Liver (tissue), 9 donors: ENCODE measurements around the gene GIT2. TPM values are rescaled to one million over a fixed set of nuclear protein-coding genes. Genes with fewer than 3 reads are reported as not detected.

Experiments used
- DNase-seq: peaks from one replicate; pipeline ENCODE4 v3.0.0-alpha.2; 2017; ENCODE audit warnings: low spot score
- H3K27ac ChIP-seq, 2 donors: one replicate each; pipeline ENCODE4 v1.7.0; 2013; ENCODE audit warnings: inconsistent platforms in 2 of 2, low read length in 2 of 2, control low read depth in 1 of 2, low read depth in 1 of 2, mild to moderate bottlenecking in 1 of 2
- H3K27me3 ChIP-seq, 4 donors: one replicate each; pipeline versions ENCODE4 v1.6.1 to v1.7.0; 2013; ENCODE audit warnings: low read length in 3 of 4, inconsistent platforms in 1 of 4, mild to moderate bottlenecking in 1 of 4, moderate library complexity in 1 of 4; ENCODE audit not compliant: control insufficient read depth in 4 of 4, insufficient read depth in 4 of 4
- H3K36me3 ChIP-seq, 4 donors: one replicate each; pipeline versions ENCODE4 v1.6.1 to v1.7.0; 2013; ENCODE audit warnings: low read length in 3 of 4, mild to moderate bottlenecking in 3 of 4, low read depth in 1 of 4, moderate library complexity in 1 of 4; ENCODE audit not compliant: control insufficient read depth in 4 of 4, insufficient read depth in 3 of 4
- H3K4me1 ChIP-seq, 4 donors: one replicate each; pipeline versions ENCODE4 v1.6.1 to v1.7.0; 2013; ENCODE audit warnings: low read length in 3 of 4, mild to moderate bottlenecking in 3 of 4, moderate library complexity in 1 of 4; ENCODE audit not compliant: control insufficient read depth in 4 of 4, insufficient read depth in 4 of 4
- H3K4me3 ChIP-seq, 3 donors: one replicate each; pipeline versions ENCODE4 v1.6.1 to v1.7.0; 2013; ENCODE audit warnings: low read length in 3 of 3, control low read depth in 1 of 3, low read depth in 1 of 3, mild to moderate bottlenecking in 1 of 3
- H3K9ac ChIP-seq, 2 donors: one replicate each; pipeline ENCODE4 v1.7.0; 2013; ENCODE audit warnings: low read length in 2 of 2, mild to moderate bottlenecking in 2 of 2, moderate library complexity in 2 of 2, control low read depth in 1 of 2, low read depth in 1 of 2
- H3K9me3 ChIP-seq, 4 donors: one replicate each; pipeline versions ENCODE4 v1.6.1 to v1.7.0; 2013; ENCODE audit warnings: low read length in 3 of 4; ENCODE audit not compliant: control insufficient read depth in 4 of 4
- ATF3 ChIP-seq: IDR thresholded peaks from 2 replicates; pipeline ENCODE4 v1.6.1; 2016; ENCODE audit warnings: antibody characterized with exemption
- CTCF ChIP-seq: fragments of 150-350 bp; IDR thresholded peaks from 2 replicates; pipeline ENCODE4 v1.5.1; 2017; ENCODE audit warnings: improper control_type of control experiment, low read depth, low read length; ENCODE audit not compliant: missing input control
- EGR1 ChIP-seq, 2 donors: IDR thresholded peaks; 2 replicates each; pipeline ENCODE4 v1.6.1; 2016 to 2018; ENCODE audit warnings: antibody characterized with exemption in 2 of 2, low read depth in 2 of 2
- FOXA1 ChIP-seq: IDR thresholded peaks from 2 replicates; pipeline ENCODE4 v1.6.1; 2016; ENCODE audit warnings: antibody characterized with exemption
- FOXA2 ChIP-seq: IDR thresholded peaks from 2 replicates; pipeline ENCODE4 v1.6.1; 2016; ENCODE audit warnings: antibody characterized with exemption
- GABPA ChIP-seq, 2 donors: IDR thresholded peaks in 1 of 2; conservative IDR thresholded peaks in 1 of 2; 2 replicates each; pipeline ENCODE4 v1.6.1; 2016; ENCODE audit warnings: antibody characterized with exemption in 2 of 2, mild to moderate bottlenecking in 1 of 2, moderate library complexity in 1 of 2
- HNF4G ChIP-seq: IDR thresholded peaks from 2 replicates; pipeline ENCODE4 v1.6.1; 2016; ENCODE audit warnings: antibody characterized with exemption
- JUND ChIP-seq, 2 donors: IDR thresholded peaks; 2 replicates each; pipeline ENCODE4 v1.6.1; 2016; ENCODE audit warnings: antibody characterized with exemption in 2 of 2
- MAX ChIP-seq: IDR thresholded peaks from 2 replicates; pipeline ENCODE4 v1.6.1; 2016; ENCODE audit warnings: antibody characterized with exemption
- NR2F2 ChIP-seq: IDR thresholded peaks from 2 replicates; pipeline ENCODE4 v1.6.1; 2016; ENCODE audit warnings: antibody characterized with exemption
- RAD21 ChIP-seq, 2 donors: IDR thresholded peaks; 2 replicates each; pipeline ENCODE4 v1.6.1; 2016; ENCODE audit warnings: antibody characterized with exemption in 2 of 2, mild to moderate bottlenecking in 2 of 2
- REST ChIP-seq: IDR thresholded peaks from 2 replicates; pipeline ENCODE4 v1.6.1; 2016; ENCODE audit warnings: antibody characterized with exemption, mild to moderate bottlenecking
- TAF1 ChIP-seq: conservative IDR thresholded peaks from 2 replicates; pipeline ENCODE4 v1.6.1; 2016; ENCODE audit warnings: antibody characterized with exemption, mild to moderate bottlenecking
- YY1 ChIP-seq: IDR thresholded peaks from 2 replicates; pipeline ENCODE4 v1.6.1; 2016; ENCODE audit warnings: antibody characterized with exemption, mild to moderate bottlenecking
- ZBTB33 ChIP-seq: IDR thresholded peaks from 2 replicates; pipeline ENCODE4 v1.6.1; 2016; ENCODE audit warnings: antibody characterized with exemption
- WGBS: extraction: QIAGEN DNeasy Blood & Tissue Kit; methylation state at CpG from one replicate; pipeline ENCODE4 v1.1.7; 2013; 5-methylcytosine and 5-hydroxymethylcytosine counted together
- polyA plus RNA-seq, 2 donors: library from polyadenylated mRNA; stranded (reverse) in 1 of 2; unstranded in 1 of 2; fragments of 200-250 nt in 1 of 2; fragments of >200 nt in 1 of 2; fragmentation: Nextera tagmentation in 1 of 2; extraction: Ambion mirVana in 1 of 2; gene quantifications; one replicate each; pipeline versions ENCODE4 v1.2.1 to v1.2.3, GENCODE V29; 2013 to 2015
- total RNA-seq, 2 donors: library from RNA; depleted of rRNA; stranded (reverse); fragments of >200 nt; gene quantifications; one replicate each; pipeline ENCODE4 v1.2.3, GENCODE V29; 2014
- donor health status: healthy.
- donor health status: healthy.
- donor health status: healthy.
- donor health status: healthy.
- donor health status: healthy.

Gene GIT2
- total and polyA plus RNA-seq, 4 donors: 6.7 to 30.4 (median 16.7) TPM

- WGBS: 89% methylated on average over 26 of the region's 26 CpGs
- Histone ChIP-seq H3K36me3 (peaks cover 6 to 45% (median 36%) of the 10 kb centered on the region in 4 donors), H3K9me3 (no peaks in the 10 kb centered on the region), H3K27ac (no peak overlapping the region), H3K4me3 (no peak overlapping the region), H3K27me3 (no peaks in the 10 kb centered on the region), H3K9ac (no peak overlapping the region), H3K4me1 (peaks cover 4 to 7% (median 6%) of the 10 kb centered on the region in 4 donors)
- DNase-seq: no peak
- no peak for TF ChIP-seq EGR1 (IDR thresholded peaks at IDR 0.05; ENCODE audit: low read depth in 2 of 2)
- TF ChIP-seq MAX: no peak
- no peak for TF ChIP-seq REST
- TF ChIP-seq CTCF: no peak
- TF ChIP-seq HNF4G: no peak
- no peak for TF ChIP-seq TAF1
- no peak for TF ChIP-seq NR2F2
- no peak for TF ChIP-seq RAD21 (IDR thresholded peaks at IDR 0.05)
- no peak for TF ChIP-seq GABPA (IDR thresholded peaks at IDR 0.05 in 1 of 2, conservative IDR thresholded peaks at IDR 0.05 in 1 of 2)
- no peak for TF ChIP-seq FOXA2
- no peak for TF ChIP-seq ATF3
- TF ChIP-seq JUND (IDR thresholded peaks at IDR 0.05): no peak
- TF ChIP-seq YY1: no peak
- TF ChIP-seq ZBTB33: no peak
- no peak for TF ChIP-seq FOXA1
These were observed 80.8 kb downstream of the GIT2 start for GRCh38 chr12:109915171-109916040.
